MCF 10A (cell line): Measurements from ENCODE around the gene XYLT1. TPM values are rescaled to one million over a fixed set of nuclear protein-coding genes. Genes with fewer than 3 reads are reported as not detected.

ENCODE experiments used
- BruUV-seq: library from RNA; stranded (reverse); fragments of 400-500 nt; replicated peaks from 2 replicates; lab custom pipeline; 2021; lab: Mats Ljungman, UMichigan
- CTCF ChIA-PET: fragments of 300-600 bp; sonication (Branson Sonifier 250); formaldehyde crosslinking; extraction: SDS; loops from one replicate; lab custom pipeline; 2021; ENCODE audit warnings: antibody characterized with exemption, inconsistent platforms; lab: Yijun Ruan, JAX
- POLR2A ChIA-PET: fragments of 300-600, 350-650 bp; sonication (Branson Sonifier 250); formaldehyde crosslinking; extraction: SDS; loops from one replicate; lab custom pipeline; 2020; ENCODE audit warnings: antibody characterized with exemption, inconsistent platforms; lab: Yijun Ruan, JAX
- DNase-seq: peaks from one replicate; pipeline ENCODE4 v3.0.0-alpha.2; 2018; ENCODE audit not compliant: unreplicated experiment
- H3K27ac Mint-ChIP-seq: one replicate; pipeline ENCODE4 v1.8.0; 2022; ENCODE audit warnings: mild to moderate bottlenecking, low read depth, mixed read lengths; ENCODE audit not compliant: unreplicated experiment
- H3K27me3 Mint-ChIP-seq: one replicate; pipeline ENCODE4 v1.8.0; 2022; ENCODE audit warnings: mixed read lengths; ENCODE audit not compliant: insufficient read depth, unreplicated experiment
- H3K36me3 Mint-ChIP-seq: one replicate; pipeline ENCODE4 v1.8.0; 2022; ENCODE audit warnings: mild to moderate bottlenecking, moderate library complexity, mixed read lengths; ENCODE audit not compliant: insufficient read depth, unreplicated experiment
- H3K4me1 Mint-ChIP-seq: one replicate; pipeline ENCODE4 v1.8.0; 2022; ENCODE audit warnings: mixed read lengths; ENCODE audit not compliant: insufficient read depth, unreplicated experiment
- H3K4me3 Mint-ChIP-seq: one replicate; pipeline ENCODE4 v1.8.0; 2022; ENCODE audit warnings: mild to moderate bottlenecking, moderate library complexity, mixed read lengths; ENCODE audit not compliant: unreplicated experiment
- H3K9me3 Mint-ChIP-seq: one replicate; pipeline ENCODE4 v1.8.0; 2022; ENCODE audit warnings: mixed read lengths; ENCODE audit not compliant: unreplicated experiment
- intact Hi-C: fragments of 100-400 bp; cut with micrococcal nuclease; formaldehyde crosslinking; loops from 2 replicates; pipeline ENCODE4 v1.14.1; 2022
- total RNA-seq: library from RNA; stranded (reverse); gene quantifications from 2 replicates; pipeline ENCODE4 v1.2.3, GENCODE V29; 2022
- TF ChIP-seq, protein P1 (sequence below): fragments of 200-600 bp; IDR thresholded peaks from one replicate; pipeline ENCODE4 v1.8.0; 2022; ENCODE audit warnings: antibody characterized with exemption, mild to moderate bottlenecking; ENCODE audit not compliant: unreplicated experiment

Gene XYLT1
- total RNA-seq, 1 experiment from 2014 or later, result not detected

DNA sequence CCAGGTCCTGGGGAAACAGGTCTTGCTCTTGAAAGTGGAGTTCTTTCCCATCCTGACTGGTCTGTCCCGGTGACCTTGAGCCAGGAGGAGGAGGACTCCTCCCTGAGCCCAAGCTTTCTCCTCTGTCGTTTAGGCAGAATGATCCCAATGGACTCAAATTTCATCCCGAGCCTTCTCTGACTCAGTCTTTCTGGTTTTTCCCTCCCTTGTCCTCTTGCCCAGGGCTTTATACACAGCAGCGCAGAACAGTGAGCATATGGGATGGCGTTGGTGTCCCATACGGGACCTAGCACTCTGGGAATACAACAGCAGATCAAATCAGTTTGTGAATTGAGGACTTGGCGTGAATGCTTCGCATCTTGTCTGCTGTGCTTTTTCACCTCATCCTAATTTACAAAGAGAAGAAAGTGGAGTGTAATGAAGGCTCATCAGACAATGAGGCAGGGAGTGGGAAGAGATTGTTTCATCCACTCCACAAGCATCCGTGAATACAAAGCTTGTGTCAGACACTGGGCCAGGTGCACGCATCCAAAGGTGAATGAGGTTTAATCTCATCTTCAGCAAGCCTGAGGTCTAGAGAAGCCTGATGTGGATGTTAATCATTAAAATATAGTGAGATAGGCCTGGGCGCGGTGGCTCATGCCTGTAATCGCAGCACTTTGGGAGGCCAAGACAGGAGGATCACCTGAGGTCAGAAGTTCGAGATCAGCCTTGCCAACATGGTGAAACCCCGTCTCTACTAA is 1.1 kb upstream of the XYLT1 start:
- Mint-ChIP-seq H3K27me3 (no peaks in the 10 kb centered on the region), H3K27ac (no peak overlapping the region), H3K4me1 (no peaks in the 10 kb centered on the region), H3K9me3 (peaks cover 20% of the 10 kb centered on the region), H3K36me3 (no peaks in the 10 kb centered on the region), H3K4me3 (no peak overlapping the region)
- no peak for DNase-seq
- TF ChIP-seq, protein P1, sequence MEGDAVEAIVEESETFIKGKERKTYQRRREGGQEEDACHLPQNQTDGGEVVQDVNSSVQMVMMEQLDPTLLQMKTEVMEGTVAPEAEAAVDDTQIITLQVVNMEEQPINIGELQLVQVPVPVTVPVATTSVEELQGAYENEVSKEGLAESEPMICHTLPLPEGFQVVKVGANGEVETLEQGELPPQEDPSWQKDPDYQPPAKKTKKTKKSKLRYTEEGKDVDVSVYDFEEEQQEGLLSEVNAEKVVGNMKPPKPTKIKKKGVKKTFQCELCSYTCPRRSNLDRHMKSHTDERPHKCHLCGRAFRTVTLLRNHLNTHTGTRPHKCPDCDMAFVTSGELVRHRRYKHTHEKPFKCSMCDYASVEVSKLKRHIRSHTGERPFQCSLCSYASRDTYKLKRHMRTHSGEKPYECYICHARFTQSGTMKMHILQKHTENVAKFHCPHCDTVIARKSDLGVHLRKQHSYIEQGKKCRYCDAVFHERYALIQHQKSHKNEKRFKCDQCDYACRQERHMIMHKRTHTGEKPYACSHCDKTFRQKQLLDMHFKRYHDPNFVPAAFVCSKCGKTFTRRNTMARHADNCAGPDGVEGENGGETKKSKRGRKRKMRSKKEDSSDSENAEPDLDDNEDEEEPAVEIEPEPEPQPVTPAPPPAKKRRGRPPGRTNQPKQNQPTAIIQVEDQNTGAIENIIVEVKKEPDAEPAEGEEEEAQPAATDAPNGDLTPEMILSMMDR, result no peak
- no TSS peak for BruUV-seq
- intact Hi-C loops, result no loop called here
- ChIA-PET POLR2A (no interaction called here), CTCF (no interaction called here)

DNA sequence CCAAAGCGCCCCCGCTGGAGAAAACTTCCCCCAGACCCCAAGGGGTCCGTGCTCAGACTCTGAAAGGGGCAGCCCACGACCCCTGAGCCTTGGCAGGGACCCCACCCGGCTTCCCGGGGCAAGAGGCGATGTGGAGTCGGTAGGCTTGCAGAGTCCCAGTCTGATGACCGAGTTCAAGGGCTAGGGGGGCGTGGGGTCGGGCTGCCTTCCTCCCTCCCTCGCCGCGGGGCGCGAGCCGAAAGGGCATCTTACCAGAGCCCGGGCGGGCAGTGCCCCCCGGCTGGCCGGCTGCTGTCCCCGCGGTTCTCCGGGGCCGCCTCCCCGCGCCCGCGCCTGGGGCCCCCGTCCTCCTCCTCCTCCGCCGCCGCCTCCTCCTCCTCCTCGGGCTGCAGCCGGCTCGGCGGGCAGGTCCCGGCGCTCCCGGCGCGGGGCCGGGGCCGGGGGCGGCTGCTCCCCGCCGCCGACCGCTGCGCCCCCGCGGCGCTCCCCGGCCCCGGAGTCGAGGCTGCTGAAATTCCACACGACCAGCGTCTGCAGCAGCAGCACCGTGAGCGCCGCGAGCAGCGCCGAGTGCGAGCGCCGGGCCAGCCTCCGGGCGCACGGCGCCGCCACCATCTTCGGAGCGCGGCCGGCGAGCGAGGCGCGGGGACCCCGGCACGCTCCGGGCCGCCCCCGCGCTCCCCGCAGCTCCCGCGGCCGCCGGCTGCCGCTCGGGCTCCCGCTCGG is 415 bp downstream of the XYLT1 start:
- no peaks in the 10 kb centered on the region for H3K36me3 Mint-ChIP-seq
- no peak overlapping the region for H3K27ac Mint-ChIP-seq
- no TSS peak for BruUV-seq
- TF ChIP-seq, protein P1, result no peak
- H3K4me1 Mint-ChIP-seq, result no peaks in the 10 kb centered on the region
- H3K9me3 Mint-ChIP-seq, result peaks cover 20% of the 10 kb centered on the region
- ChIA-PET POLR2A (no interaction called here), CTCF (no interaction called here)
- H3K4me3 Mint-ChIP-seq, result no peak overlapping the region
- intact Hi-C loops, result no loop called here
- DNase-seq, result no peak
- no peaks in the 10 kb centered on the region for H3K27me3 Mint-ChIP-seq

DNA sequence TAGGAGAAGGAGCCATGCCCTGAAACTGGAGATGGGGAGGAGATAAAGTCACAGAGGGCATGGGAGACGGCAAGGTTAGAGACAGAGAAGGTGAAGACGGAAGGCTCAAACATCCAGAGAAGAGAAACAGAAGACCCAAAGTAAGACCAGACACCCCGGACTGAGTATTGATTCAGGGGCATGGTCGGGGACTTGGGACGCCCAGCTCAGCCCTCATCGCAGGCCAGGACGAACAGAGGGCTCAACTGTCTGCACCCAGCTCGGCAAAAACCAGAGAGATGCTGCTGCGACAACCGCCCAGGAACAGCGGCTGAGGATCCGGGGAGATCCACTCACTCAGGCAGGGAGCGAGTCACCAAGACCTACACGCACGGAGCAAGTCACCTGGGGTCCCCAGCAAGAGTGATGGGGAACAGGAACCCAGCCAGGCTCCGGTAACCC is 999 bp downstream of the XYLT1 start:
- intact Hi-C loops, result no loop called here
- DNase-seq, result no peak
- ChIA-PET CTCF (no interaction called here), POLR2A (no interaction called here)
- Mint-ChIP-seq H3K27me3 (no peaks in the 10 kb centered on the region), H3K4me3 (no peak overlapping the region), H3K36me3 (no peaks in the 10 kb centered on the region), H3K27ac (no peak overlapping the region), H3K4me1 (no peaks in the 10 kb centered on the region), H3K9me3 (peaks cover 15% of the 10 kb centered on the region)
- TF ChIP-seq, protein P1, result no peak
- BruUV-seq, result no TSS peak

DNA sequence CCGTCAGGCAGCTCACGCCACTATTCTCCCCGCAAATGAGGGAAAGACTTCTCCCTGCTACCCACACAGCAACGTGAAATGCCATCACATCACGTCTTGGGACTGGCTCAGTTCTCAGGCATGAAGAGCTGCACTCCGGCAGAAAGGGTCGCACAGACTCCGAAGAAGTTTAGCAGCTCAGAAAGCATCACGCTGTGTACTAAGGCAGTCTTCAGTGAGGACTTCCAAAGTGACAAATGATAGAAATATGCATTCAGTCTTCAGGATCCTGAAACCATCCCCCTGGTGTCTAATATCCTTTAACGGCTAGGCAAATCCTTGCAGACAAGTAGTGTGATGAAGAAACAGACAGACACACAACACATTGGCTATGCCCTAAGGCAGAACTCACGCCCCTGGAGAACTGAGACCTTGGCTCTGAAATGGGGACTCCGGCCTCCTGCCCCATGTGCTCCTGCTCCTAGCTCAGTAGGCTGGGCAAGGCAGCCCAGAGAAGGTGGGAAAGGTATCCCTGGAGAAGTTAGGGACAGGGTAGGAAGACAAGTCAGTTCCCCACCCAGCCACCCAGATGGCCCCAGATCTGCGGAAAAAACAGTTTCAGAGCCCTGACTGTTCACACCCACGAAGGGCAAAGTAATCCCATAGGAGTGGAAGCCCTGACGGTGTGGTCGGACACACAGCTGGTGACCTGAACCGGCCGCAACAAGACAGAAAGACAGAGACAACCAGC is 1.6 kb downstream of the XYLT1 start:
- Mint-ChIP-seq H3K4me3 (no peak overlapping the region), H3K4me1 (no peaks in the 10 kb centered on the region), H3K36me3 (no peaks in the 10 kb centered on the region), H3K9me3 (peaks cover 10% of the 10 kb centered on the region), H3K27ac (no peak overlapping the region), H3K27me3 (no peaks in the 10 kb centered on the region)
- POLR2A ChIA-PET, result no interaction called here
- no peak for DNase-seq
- CTCF ChIA-PET, result interaction anchor here (0.6 kb wide), 1 partner anchor 9 kb away, joined by 3 read pairs; no protein-coding TSS in a partner anchor
- intact Hi-C loops, result no loop called here
- no TSS peak for BruUV-seq
- TF ChIP-seq, protein P1, result no peak
